ENCODE results near the gene STRBP. TPM values are rescaled to one million over a fixed set of nuclear protein-coding genes. Genes with fewer than 3 reads are reported as not detected.

The STRBP gene
- total and polyA plus RNA-seq, 9 donors = 4.9 to 18.8 (median 11.2) TPM

- no peak overlapping the region for H3K27ac ChIP-seq
- no peaks in the 10 kb centered on the region for H3K27me3 ChIP-seq
- no peaks in the 10 kb centered on the region for H3K4me1 ChIP-seq (ENCODE audit: insufficient read depth)
- no peak overlapping the region for H3K4me3 ChIP-seq
- intact Hi-C loops (cut with DNase I) = no loop called here
- no peaks in the 10 kb centered on the region for H3K36me3 ChIP-seq
- WGBS, 3 donors = 96 to 97% (median 97%) methylated on average over 1 of the region's 1 CpG
- TF ChIP-seq CTCF (IDR thresholded peaks at IDR 0.05) = no peak
- no peak for DNase-seq
- H3K9me3 ChIP-seq = no peaks in the 10 kb centered on the region
These were observed 139.0 kb downstream of the STRBP start for GRCh38 chr9:123129423-123129822.

- no peaks in the 10 kb centered on the region for H3K36me3 ChIP-seq
- H3K27ac ChIP-seq = no peak overlapping the region
- intact Hi-C loops (cut with DNase I) = no loop called here
- no peak overlapping the region for H3K4me3 ChIP-seq
- no peak for DNase-seq
- H3K4me1 ChIP-seq (ENCODE audit: insufficient read depth) = no peaks in the 10 kb centered on the region
- H3K9me3 ChIP-seq = no peaks in the 10 kb centered on the region
- H3K27me3 ChIP-seq = no peaks in the 10 kb centered on the region
- no peak for TF ChIP-seq CTCF (IDR thresholded peaks at IDR 0.05)
- TF ChIP-seq EP300 (IDR thresholded peaks at IDR 0.05) = no peak
- no peak for TF ChIP-seq POLR2A (IDR thresholded peaks at IDR 0.05)
- 98 to 99% (median 99%) methylated on average over 4 of the region's 4 CpGs for WGBS, 3 donors
These were observed 139.8 kb downstream of the STRBP start for GRCh38 chr9:123128591-123128990.

- no peak for DNase-seq
- H3K4me3 ChIP-seq = no peak overlapping the region
- H3K27me3 ChIP-seq = no peaks in the 10 kb centered on the region
- H3K4me1 ChIP-seq (ENCODE audit: insufficient read depth) = no peaks in the 10 kb centered on the region
- no peaks in the 10 kb centered on the region for H3K9me3 ChIP-seq
- TF ChIP-seq EP300 (IDR thresholded peaks at IDR 0.05) = no peak
- no peak for TF ChIP-seq CTCF (IDR thresholded peaks at IDR 0.05)
- no peak for TF ChIP-seq POLR2A (IDR thresholded peaks at IDR 0.05)
- no peak overlapping the region for H3K27ac ChIP-seq
- H3K36me3 ChIP-seq = no peaks in the 10 kb centered on the region
- intact Hi-C loops (cut with DNase I) = no loop called here
- WGBS, 3 donors = 93 to 97% (median 93%) methylated on average over 3 of the region's 3 CpGs
These were observed 140.8 kb downstream of the STRBP start for GRCh38 chr9:123127512-123128075.

GRCh38 chr9:123121457-123121856 is 146.9 kb downstream of the STRBP start:
- H3K27me3 ChIP-seq = no peaks in the 10 kb centered on the region
- WGBS, 3 donors = 91 to 95% (median 95%) methylated on average over 3 of the region's 3 CpGs
- H3K4me1 ChIP-seq (ENCODE audit: insufficient read depth) = no peaks in the 10 kb centered on the region
- no peaks in the 10 kb centered on the region for H3K9me3 ChIP-seq
- H3K27ac ChIP-seq = no peak overlapping the region
- H3K36me3 ChIP-seq = no peaks in the 10 kb centered on the region
- TF ChIP-seq EP300 (IDR thresholded peaks at IDR 0.05) (no peak), CTCF (IDR thresholded peaks at IDR 0.05) (no peak), POLR2A (IDR thresholded peaks at IDR 0.05) (no peak)
- intact Hi-C loops (cut with DNase I) = no loop called here
- no peak for DNase-seq
- H3K4me3 ChIP-seq = no peak overlapping the region
